Type B pancreatic cell (in vitro differentiated cells): ENCODE measurements around the gene ZMYND8. TPM values are rescaled to one million over a fixed set of nuclear protein-coding genes. Genes with fewer than 3 reads are reported as not detected.
"Not testable (repeated sequence)": the region's sequence is repeated elsewhere in the genome, so short reads cannot be mapped to it uniquely, and the experiment has no call there.

Experiments used
- DNase-seq: peaks from one replicate; pipeline ENCODE4 v3.0.0; 2021; ENCODE audit warnings: mixed read lengths; ENCODE audit not compliant: unreplicated experiment; ENCODE audit errors: extremely low spot score
- H3K27ac Mint-ChIP-seq: 2 replicates; pipeline ENCODE4 v1.8.0; 2021; ENCODE audit warnings: mild to moderate bottlenecking, mixed read lengths
- H3K27me3 Mint-ChIP-seq: 2 replicates; pipeline ENCODE4 v1.8.0; 2021; ENCODE audit warnings: mixed read lengths
- H3K36me3 Mint-ChIP-seq: 2 replicates; pipeline ENCODE4 v1.8.0; 2021; ENCODE audit warnings: mixed read lengths
- H3K4me1 Mint-ChIP-seq: one replicate; pipeline ENCODE4 v1.8.0; 2021; ENCODE audit warnings: mixed read lengths; ENCODE audit not compliant: unreplicated experiment
- H3K4me3 Mint-ChIP-seq: 2 replicates; pipeline ENCODE4 v1.8.0; 2021; ENCODE audit warnings: mild to moderate bottlenecking, mixed read lengths
- H3K9me3 Mint-ChIP-seq: 2 replicates; pipeline ENCODE4 v1.8.0; 2021; ENCODE audit warnings: mixed read lengths
- CTCF ChIP-seq: fragments of 200-600 bp; sonication (generic); conservative IDR thresholded peaks from 2 replicates; pipeline ENCODE4 v1.5.0; 2021; ENCODE audit warnings: antibody characterized with exemption, mild to moderate bottlenecking
- long read RNA-seq: library from polyadenylated mRNA; unstranded; transcript quantifications from one replicate; pipeline ENCODE4 v2.0.0, GENCODE V29; 2020
- total RNA-seq: library from RNA; stranded (reverse); gene quantifications from 2 replicates; pipeline ENCODE4 v1.2.1, GENCODE V29; 2021; ENCODE audit warnings: low replicate concordance

The ZMYND8 gene
- total RNA-seq: 38.9 and 58.9 TPM in 2 replicates
- long read RNA-seq, transcript ZMYND8-213 (23 exons, 3,567 nt): major isoform, 7 of 47 reads
- long read RNA-seq, partial matches to known transcripts: 18 of 47 reads
- long read RNA-seq, other reads (novel, unspliced or antisense): 19 of 47 reads

DNA sequence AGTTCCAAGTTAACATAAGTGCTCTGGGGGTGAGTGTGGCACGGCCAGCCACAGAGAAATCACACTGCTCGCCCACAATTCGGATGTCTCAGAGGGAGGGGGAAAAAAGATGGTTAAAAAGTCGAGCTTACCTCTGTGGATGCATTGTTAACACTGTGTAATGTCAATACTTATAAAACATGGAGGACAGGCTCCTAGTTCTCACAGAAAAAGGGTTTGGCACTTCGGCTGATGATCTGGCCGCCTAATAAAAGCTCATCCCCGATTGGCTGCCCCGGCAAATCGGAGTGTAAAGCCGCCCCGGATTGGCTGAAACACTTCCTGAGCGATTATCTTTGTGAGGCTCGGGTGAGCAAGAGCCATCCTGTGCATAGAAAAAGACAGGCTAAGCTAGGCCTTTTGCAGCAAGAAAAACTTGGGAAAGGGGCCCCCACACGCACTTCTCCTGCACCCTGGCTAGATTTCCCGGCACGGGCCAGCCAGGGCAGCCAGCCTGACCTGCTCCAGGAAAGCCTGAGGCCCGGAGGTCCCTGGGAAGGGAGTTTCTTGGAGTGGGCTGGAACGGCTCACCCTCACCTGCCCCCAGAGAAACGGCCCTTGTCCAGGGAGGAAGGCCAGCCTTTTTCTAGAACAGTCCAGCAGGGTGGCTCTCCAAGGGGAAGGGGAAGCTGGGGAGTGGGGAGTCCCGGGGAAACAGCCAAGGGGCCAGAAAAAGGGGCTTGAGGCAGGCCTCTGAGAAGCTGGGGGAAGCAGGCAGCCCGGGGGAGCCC lies at the start of gene ZMYND8:
Gene ZMYND8 (minus strand): TSS at position 174 of the 770 bp plus-strand sequence. CDS start 29 bp downstream, at position 145.
- Mint-ChIP-seq H3K27ac (no peak within 1 kb of the TSS), H3K4me1 (peaks cover 79% of the 10 kb centered on the region), H3K9me3 (no peaks in the 10 kb centered on the region), H3K27me3 (no peaks in the 10 kb centered on the region), H3K36me3 (no peaks in the 10 kb centered on the region), H3K4me3 (no peak within 1 kb of the TSS)
- no peak for TF ChIP-seq CTCF
- DNase-seq: peak; percentile 96

- no peaks in the 10 kb centered on the region for H3K27me3 Mint-ChIP-seq
- TF ChIP-seq CTCF: no peak
- H3K9me3 Mint-ChIP-seq: no peaks in the 10 kb centered on the region
- H3K4me3 Mint-ChIP-seq: no peak overlapping the region
- no peaks in the 10 kb centered on the region for H3K36me3 Mint-ChIP-seq
- no peak overlapping the region for H3K27ac Mint-ChIP-seq
- no peak for DNase-seq
- no peaks in the 10 kb centered on the region for H3K4me1 Mint-ChIP-seq
Observed at GRCh38 chr20:47405775-47406325, 49.4 kb upstream of the ZMYND8 start.

GRCh38 chr20:47400685-47401084 lies 44.2 kb upstream of the ZMYND8 start:
- no peak for DNase-seq
- TF ChIP-seq CTCF: no peak
- Mint-ChIP-seq H3K4me1 (no peaks in the 10 kb centered on the region), H3K36me3 (no peaks in the 10 kb centered on the region), H3K4me3 (no peak overlapping the region), H3K9me3 (no peaks in the 10 kb centered on the region), H3K27me3 (no peaks in the 10 kb centered on the region), H3K27ac (no peak overlapping the region)

- TF ChIP-seq CTCF: no peak
- H3K27ac Mint-ChIP-seq: no peak overlapping the region
- no peaks in the 10 kb centered on the region for H3K27me3 Mint-ChIP-seq
- no peaks in the 10 kb centered on the region for H3K9me3 Mint-ChIP-seq
- no peaks in the 10 kb centered on the region for H3K36me3 Mint-ChIP-seq
- no peaks in the 10 kb centered on the region for H3K4me1 Mint-ChIP-seq
- no peak overlapping the region for H3K4me3 Mint-ChIP-seq
- DNase-seq: no peak
Observed at GRCh38 chr20:47397652-47398301, 41.3 kb upstream of the ZMYND8 start.

- H3K36me3 Mint-ChIP-seq: no peaks in the 10 kb centered on the region
- H3K27me3 Mint-ChIP-seq: no peaks in the 10 kb centered on the region
- no peak for TF ChIP-seq CTCF
- no peak overlapping the region for H3K27ac Mint-ChIP-seq
- no peaks in the 10 kb centered on the region for H3K9me3 Mint-ChIP-seq
- H3K4me1 Mint-ChIP-seq: no peaks in the 10 kb centered on the region
- no peak overlapping the region for H3K4me3 Mint-ChIP-seq
- DNase-seq: no peak
Observed at GRCh38 chr20:47396762-47397476, 40.4 kb upstream of the ZMYND8 start.

GRCh38 chr20:47393796-47394514 lies 37.5 kb upstream of the ZMYND8 start:
- not testable (repeated sequence) for H3K27ac Mint-ChIP-seq, H3K9me3 Mint-ChIP-seq, H3K36me3 Mint-ChIP-seq, H3K4me1 Mint-ChIP-seq, H3K4me3 Mint-ChIP-seq, H3K27me3 Mint-ChIP-seq, DNase-seq
